NCI-H2171 treated with DMSO at 0.1 percent for 48 hours (cell line): ENCODE measurements around the gene CMSS1.

Experiments
- DNase-seq: peaks from one replicate; lab custom pipeline; 2025; lab: John Stamatoyannopoulos, UW

CMSS1 gene

GRCh38 chr3:100107221-100107814 is 289.7 kb downstream of the CMSS1 start:
- DNase-seq, result peak; percentile 33

- DNase-seq, result no peak
These were observed 290.9 kb downstream of the CMSS1 start for GRCh38 chr3:100108464-100109079.

- no peak for DNase-seq
These were observed 292.5 kb downstream of the CMSS1 start for GRCh38 chr3:100110162-100110561.

GRCh38 chr3:100111728-100112127 is 294.1 kb downstream of the CMSS1 start:
- no peak for DNase-seq

- DNase-seq, result no peak
These were observed 296.2 kb downstream of the CMSS1 start for GRCh38 chr3:100113723-100114412.

GRCh38 chr3:100114413-100115030 is 296.9 kb downstream of the CMSS1 start, which contains the start of gene FILIP1L:
FILIP1L (minus strand) TSS chr3:100114501.
- peak; percentile 28 for DNase-seq

GRCh38 chr3:100117093-100117492 is 299.4 kb downstream of the CMSS1 start:
- DNase-seq, result no peak

- peak; percentile 48 for DNase-seq
These were observed 302.4 kb downstream of the CMSS1 start for GRCh38 chr3:100120012-100120411.

GRCh38 chr3:100120693-100121092 is 303.0 kb downstream of the CMSS1 start:
- no peak for DNase-seq

- DNase-seq, result no peak
These were observed 304.7 kb downstream of the CMSS1 start for GRCh38 chr3:100122321-100122720.

- no peak for DNase-seq
These were observed 305.4 kb downstream of the CMSS1 start for GRCh38 chr3:100123112-100123511.

- DNase-seq, result no peak
These were observed 306.6 kb downstream of the CMSS1 start for GRCh38 chr3:100124201-100124761.

GRCh38 chr3:100125161-100125938 is 307.7 kb downstream of the CMSS1 start:
- no peak for DNase-seq

GRCh38 chr3:100127792-100128191 is 310.1 kb downstream of the CMSS1 start:
- no peak for DNase-seq

GRCh38 chr3:100128565-100128964 is 310.9 kb downstream of the CMSS1 start:
- DNase-seq, result no peak

GRCh38 chr3:100129941-100130340 is 312.3 kb downstream of the CMSS1 start:
- DNase-seq, result no peak

- DNase-seq, result no peak
These were observed 313.6 kb downstream of the CMSS1 start for GRCh38 chr3:100131241-100131640.

GRCh38 chr3:100136921-100137320 is 319.3 kb downstream of the CMSS1 start:
- no peak for DNase-seq

- DNase-seq, result no peak
These were observed 323.3 kb downstream of the CMSS1 start for GRCh38 chr3:100140976-100141375.

- no peak for DNase-seq
These were observed 323.9 kb downstream of the CMSS1 start for GRCh38 chr3:100141586-100141985.

- no peak for DNase-seq
These were observed 326.7 kb downstream of the CMSS1 start for GRCh38 chr3:100144255-100144866.
